IMR-90 (cell line): Measurements from ENCODE around the gene MORN4. TPM values are rescaled to one million over a fixed set of nuclear protein-coding genes. Genes with fewer than 3 reads are reported as not detected.

Experiments used
- ATAC-seq: fragments of 200-7000 bp; cut with Tn5 transposase; 2 replicates; pipeline ENCODE4 v1.9.1; 2020; ENCODE audit warnings: low read depth, mild to moderate bottlenecking, moderate library complexity
- Bru-seq: library from RNA; stranded (reverse); fragments of 400-500 nt; gene quantifications from one replicate; lab custom pipeline; 2021; lab: Mats Ljungman, UMichigan
- BruChase-seq, 2 experiments: library from RNA; stranded (reverse); fragments of 400-500 nt; gene quantifications; one replicate each; lab custom pipeline; 2021; lab: Mats Ljungman, UMichigan
- BruUV-seq: library from RNA; stranded (reverse); fragments of 400-500 nt; replicated peaks from 2 replicates; lab custom pipeline; 2021; lab: Mats Ljungman, UMichigan
- CTCF ChIA-PET: fragments of 300-600 bp; formaldehyde crosslinking; extraction: SDS; loops from one replicate; lab custom pipeline; 2021; ENCODE audit warnings: antibody characterized with exemption; lab: Yijun Ruan, JAX
- POLR2A ChIA-PET: fragments of 300-600 bp; sonication (Branson Sonifier 250); formaldehyde crosslinking; loops from one replicate; lab custom pipeline; 2022; ENCODE audit warnings: antibody characterized with exemption; ENCODE audit not compliant: unreplicated experiment; lab: Charles Lee
- DNase-seq: peaks from one replicate; pipeline ENCODE4 v3.0.0; 2013
- H2AFZ ChIP-seq: replicated peaks from 2 replicates; pipeline ENCODE3; 2013; ENCODE audit warnings: low read length, mild to moderate bottlenecking; ENCODE audit not compliant: poor library complexity
- H2AK5ac ChIP-seq: 2 replicates; pipeline ENCODE4 v1.6.1; 2013; ENCODE audit warnings: low read depth, low read length, inconsistent platforms
- H2AK9ac ChIP-seq: replicated peaks from 2 replicates; pipeline ENCODE3; 2013; ENCODE audit warnings: mild to moderate bottlenecking, low read depth, low read length, moderate library complexity; ENCODE audit not compliant: poor library complexity
- H2BK120ac ChIP-seq: 2 replicates; pipeline ENCODE4 v1.6.1; 2013; ENCODE audit warnings: low read depth, low read length, inconsistent platforms
- H2BK15ac ChIP-seq: 3 replicates; pipeline ENCODE4 v1.6.1; 2013; ENCODE audit warnings: low read depth, low read length, inconsistent platforms
- H2BK20ac ChIP-seq: 2 replicates; pipeline ENCODE4 v1.6.1; 2013; ENCODE audit warnings: low read depth, mild to moderate bottlenecking, inconsistent platforms, low read length, moderate library complexity
- H2BK5ac ChIP-seq: 2 replicates; pipeline ENCODE4 v1.6.1; 2013; ENCODE audit warnings: mild to moderate bottlenecking, low read depth, low read length, inconsistent platforms; ENCODE audit not compliant: poor library complexity, severe bottlenecking
- H3K14ac ChIP-seq: replicated peaks from 2 replicates; pipeline ENCODE4 v1.6.1; 2013; ENCODE audit warnings: low read depth, low read length, inconsistent platforms
- H3K18ac ChIP-seq: 2 replicates; pipeline ENCODE4 v1.6.1; 2013; ENCODE audit warnings: low read depth, low read length, control low read depth
- H3K23ac ChIP-seq: 2 replicates; pipeline ENCODE4 v1.6.1; 2013; ENCODE audit warnings: low read depth, low read length, inconsistent platforms
- H3K27ac ChIP-seq: 2 replicates; pipeline ENCODE4 v1.5.1; 2013; ENCODE audit warnings: mild to moderate bottlenecking, control low read depth, low read length; ENCODE audit not compliant: insufficient read depth
- H3K27me3 ChIP-seq: 2 replicates; pipeline ENCODE4 v1.6.1; 2013; ENCODE audit warnings: low read length; ENCODE audit not compliant: control insufficient read depth, insufficient read depth
- H3K36me3 ChIP-seq: 2 replicates; pipeline ENCODE4 v1.6.1; 2013; ENCODE audit warnings: low read length, mixed read lengths; ENCODE audit not compliant: control insufficient read depth, insufficient read depth
- H3K4ac ChIP-seq: 2 replicates; pipeline ENCODE4 v1.6.1; 2013; ENCODE audit warnings: low read depth, low read length, inconsistent platforms
- H3K4me1 ChIP-seq: 2 replicates; pipeline ENCODE4 v1.6.1; 2013; ENCODE audit warnings: low read length, mixed read lengths; ENCODE audit not compliant: control insufficient read depth, insufficient read depth
- H3K4me2 ChIP-seq: 2 replicates; pipeline ENCODE4 v1.6.1; 2013; ENCODE audit warnings: low read depth, mild to moderate bottlenecking, control low read depth, low read length, moderate library complexity
- H3K4me3 ChIP-seq: 2 replicates; pipeline ENCODE4 v1.5.1; 2013; ENCODE audit warnings: low read depth, mild to moderate bottlenecking, control low read depth, low read length, moderate library complexity; ENCODE audit not compliant: insufficient read depth
- H3K56ac ChIP-seq: 2 replicates; pipeline ENCODE4 v1.6.1; 2013; ENCODE audit warnings: low read length, inconsistent platforms; ENCODE audit not compliant: insufficient read depth; ENCODE audit errors: extremely low read depth
- H3K79me1 ChIP-seq, 2 experiments: 2 replicates each; pipeline ENCODE4 v1.6.1; 2013; ENCODE audit warnings: low read length in 2 of 2, inconsistent platforms in 1 of 2, low read depth in 1 of 2
- H3K9ac ChIP-seq: 2 replicates; pipeline ENCODE4 v1.6.1; 2013; ENCODE audit warnings: low read depth, low read length, control low read depth
- H3K9me1 ChIP-seq: 2 replicates; pipeline ENCODE4 v1.6.1; 2013; ENCODE audit warnings: low read length, inconsistent platforms; ENCODE audit not compliant: insufficient read depth
- H3K9me3 ChIP-seq: 2 replicates; pipeline ENCODE4 v1.6.1; 2013; ENCODE audit warnings: low read length; ENCODE audit not compliant: control insufficient read depth, insufficient read depth
- H4K20me1 ChIP-seq: 2 replicates; pipeline ENCODE4 v1.6.1; 2013; ENCODE audit warnings: low read length, inconsistent platforms; ENCODE audit not compliant: insufficient read depth
- H4K5ac ChIP-seq: 2 replicates; pipeline ENCODE4 v1.6.1; 2013; ENCODE audit warnings: mild to moderate bottlenecking, low read depth, low read length, control low read depth
- H4K8ac ChIP-seq, 2 experiments: 2 replicates each; pipeline ENCODE4 v1.6.1; 2013; ENCODE audit warnings: low read depth in 2 of 2, low read length in 2 of 2, control low read depth in 1 of 2, inconsistent platforms in 1 of 2
- H4K91ac ChIP-seq: 2 replicates; pipeline ENCODE4 v1.6.1; 2013; ENCODE audit warnings: low read depth, low read length, inconsistent platforms; ENCODE audit not compliant: insufficient read depth
- CEBPB ChIP-seq: IDR thresholded peaks from 2 replicates; pipeline ENCODE4 v1.6.1; 2012; ENCODE audit warnings: low read depth, low read length, improper control_type of control experiment
- MAZ ChIP-seq: IDR thresholded peaks from 2 replicates; pipeline ENCODE4 v1.6.1; 2012; ENCODE audit warnings: low read depth, mild to moderate bottlenecking, low read length, improper control_type of control experiment, moderate library complexity, borderline replicate concordance
- MXI1 ChIP-seq: IDR thresholded peaks from 2 replicates; pipeline ENCODE4 v1.6.1; 2012; ENCODE audit warnings: low read depth, mild to moderate bottlenecking, low read length, moderate library complexity, borderline replicate concordance
- NFE2L2 ChIP-seq: fragments of 150-350 bp; IDR thresholded peaks from 2 replicates; pipeline ENCODE4 v1.6.1; 2016; ENCODE audit warnings: low read depth, mild to moderate bottlenecking, low read length
- POLR2A ChIP-seq: IDR thresholded peaks from 2 replicates; pipeline ENCODE4 v1.6.1; 2012; ENCODE audit warnings: mild to moderate bottlenecking, low read depth, low read length
- WGBS, 2 experiments: methylation state at CpG; one replicate each; pipeline versions ENCODE4 v1.1.5 to v1.1.7; 2013; ENCODE audit warnings: missing lambda C conversion rate in 2 of 2; ENCODE audit not compliant: insufficient read length in 1 of 2; ENCODE audit errors: extremely low coverage in 2 of 2; 5-methylcytosine and 5-hydroxymethylcytosine counted together
- dilution Hi-C: fragments of 300-500 bp; cut with HindIII; formaldehyde crosslinking; loops from one replicate; pipeline ENCODE4 v1.14.3; 2018; ENCODE audit warnings: low sequenced_read_pairs; ENCODE audit not compliant: unreplicated experiment
- in situ Hi-C: fragments of 300-500 bp; cut with MboI; formaldehyde crosslinking; loops from 3 replicates; pipeline ENCODE4 v1.14.3; 2019; ENCODE audit warnings: low sequenced_read_pairs, inconsistent platforms, mixed read lengths
- intact Hi-C: fragments of 100-400 bp; cut with micrococcal nuclease; formaldehyde crosslinking; loops from 2 replicates; pipeline ENCODE4 v1.10.0; 2022
- long read RNA-seq: library from polyadenylated mRNA; unstranded; transcript quantifications from one replicate; pipeline ENCODE4 v2.0.0, GENCODE V29; 2021; ENCODE audit not compliant: unreplicated experiment
- polyA plus RNA-seq, 3 experiments: library from polyadenylated mRNA; depleted of rRNA; stranded (reverse); fragments of >200 nt; gene quantifications; 2 replicates each; pipeline ENCODE4 v1.2.3, GENCODE V29; 2012; ENCODE audit warnings: low replicate concordance in 1 of 3
- total RNA-seq: library from RNA; depleted of rRNA; stranded (reverse); fragments of >200 nt; gene quantifications from 2 replicates; pipeline ENCODE4 v1.2.3, GENCODE V29; 2012; rRNA removed

Gene MORN4
- total RNA-seq, result 3.2 and 3.3 TPM in 2 replicates
- polyA plus RNA-seq (2012; rRNA removed), result 8.4 and 10.1 TPM in 2 replicates
- 7.4 and 9.0 TPM in 2 replicates for polyA plus RNA-seq (2012; cell fraction: cytosol; rRNA removed)
- polyA plus RNA-seq (2012; cell fraction: nucleus; rRNA removed; ENCODE audit: low replicate concordance), result 1.8 and 7.7 TPM in 2 replicates
- percentile 47 among the genes with signal in this experiment for Bru-seq, nascent RNA
- BruChase-seq, experiment 1, labeled RNA remaining after a 6-hour chase, result percentile 72 among the genes with signal in this experiment
- percentile 63 among the genes with signal in this experiment for BruChase-seq, experiment 2, labeled RNA remaining after a 2-hour chase
- long read RNA-seq, transcript MORN4-201 (5 exons, 2,315 nt), result major isoform, 12 of 21 reads
- long read RNA-seq, partial matches to known transcripts, result 2 of 21 reads
- long read RNA-seq, other reads (novel, unspliced or antisense), result 5 of 21 reads

- intact Hi-C loops, result no loop called here
- no TSS peak for BruUV-seq
- Histone ChIP-seq H2AK9ac (peak within 1 kb of the TSS; percentile 70), H3K56ac (peak within 1 kb of the TSS; percentile 38; the same call in 1 of the 2 replicates), H3K18ac (peak within 1 kb of the TSS; percentile 34; the same call in 1 of the 2 replicates), H2AFZ (peak within 1 kb of the TSS; percentile 97), H4K5ac (peak within 1 kb of the TSS; percentile 84), H2BK20ac (peak within 1 kb of the TSS; percentile 74; the same call in 1 of the 2 replicates), H3K9me1 (peaks cover 7% of the 10 kb centered on the region), H3K4ac (peak within 1 kb of the TSS; percentile 79), H3K27me3 (no peaks in the 10 kb centered on the region), H4K8ac (peak within 1 kb of the TSS; percentile 58 to 98), H4K20me1 (no peaks in the 10 kb centered on the region), H3K27ac (peak within 1 kb of the TSS; percentile 55), H3K4me3 (peak within 1 kb of the TSS; percentile 72), H2BK15ac (peak within 1 kb of the TSS; percentile 70; the same call in 1 of the 3 replicates), H3K9me3 (no peaks in the 10 kb centered on the region), H3K14ac (peak within 1 kb of the TSS; percentile 92), H2BK120ac (peak within 1 kb of the TSS; percentile 80), H3K4me1 (peaks cover 12% of the 10 kb centered on the region), H2AK5ac (peak within 1 kb of the TSS; percentile 18; the same call in 1 of the 2 replicates), H4K91ac (peak within 1 kb of the TSS; percentile 74), H3K23ac (peak within 1 kb of the TSS; percentile 54; the same call in 1 of the 2 replicates), H3K4me2 (peak within 1 kb of the TSS; percentile 96), H3K9ac (peak within 1 kb of the TSS; percentile 54), H2BK5ac (peak within 1 kb of the TSS; percentile 22), H3K36me3 (no peaks in the 10 kb centered on the region), H3K79me1 (peaks cover 3 to 22% of the 10 kb centered on the region in 2 experiments; a peak in 3 of 4 replicates)
- POLR2A ChIA-PET, result no interaction called here
- in situ Hi-C loops, result no loop called here
- TF ChIP-seq CEBPB, result peak; percentile 85
- TF ChIP-seq MXI1, result peak; percentile 33; the same call in 1 of the 2 replicates
- peak; percentile 58; the same call in 1 of the 2 replicates for TF ChIP-seq MAZ
- no peak for TF ChIP-seq NFE2L2
- TF ChIP-seq POLR2A, result no peak
- CTCF ChIA-PET, result no interaction called here
- WGBS, 2 experiments, result 15% methylated on average over 18 of the region's 62 CpGs; no CpG with 5 or more reads in 1 of the 2 experiments
- dilution Hi-C loops, result no loop called here
- peak; percentile 97 for ATAC-seq
- DNase-seq, result peak; percentile 84
Observed at GRCh38 chr10:97632949-97633884, at the start of gene MORN4. Gene MORN4, minus strand, starts transcription at chr10:97633500. Its CDS starts 13,847 bp downstream, at chr10:97619653.
